ENCODE results near the gene NVL.
"Not testable (repeated sequence)": the region's sequence is repeated elsewhere in the genome, so short reads cannot be mapped to it uniquely, and the experiment has no call there.

The NVL gene

DNA sequence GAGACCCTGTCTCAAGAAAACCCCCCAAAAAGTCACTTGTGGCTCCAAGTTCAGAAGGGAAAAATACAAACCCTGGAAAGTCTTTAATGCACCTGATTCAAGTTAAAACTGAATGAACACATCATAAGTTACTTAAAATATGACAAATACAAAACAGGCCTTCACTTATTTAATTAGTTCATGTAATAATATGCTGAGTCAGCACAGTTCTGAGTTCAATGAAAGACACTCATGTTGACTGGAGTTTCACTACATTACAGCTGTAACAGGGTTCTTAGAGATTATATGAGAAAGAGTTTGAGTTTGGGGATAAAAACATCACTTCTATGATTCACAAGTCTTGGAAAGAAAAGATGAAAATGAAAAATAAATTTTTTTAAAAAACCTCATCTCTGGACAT, 96.0 kb downstream of the NVL start:
- no peak for FAIRE-seq

DNA sequence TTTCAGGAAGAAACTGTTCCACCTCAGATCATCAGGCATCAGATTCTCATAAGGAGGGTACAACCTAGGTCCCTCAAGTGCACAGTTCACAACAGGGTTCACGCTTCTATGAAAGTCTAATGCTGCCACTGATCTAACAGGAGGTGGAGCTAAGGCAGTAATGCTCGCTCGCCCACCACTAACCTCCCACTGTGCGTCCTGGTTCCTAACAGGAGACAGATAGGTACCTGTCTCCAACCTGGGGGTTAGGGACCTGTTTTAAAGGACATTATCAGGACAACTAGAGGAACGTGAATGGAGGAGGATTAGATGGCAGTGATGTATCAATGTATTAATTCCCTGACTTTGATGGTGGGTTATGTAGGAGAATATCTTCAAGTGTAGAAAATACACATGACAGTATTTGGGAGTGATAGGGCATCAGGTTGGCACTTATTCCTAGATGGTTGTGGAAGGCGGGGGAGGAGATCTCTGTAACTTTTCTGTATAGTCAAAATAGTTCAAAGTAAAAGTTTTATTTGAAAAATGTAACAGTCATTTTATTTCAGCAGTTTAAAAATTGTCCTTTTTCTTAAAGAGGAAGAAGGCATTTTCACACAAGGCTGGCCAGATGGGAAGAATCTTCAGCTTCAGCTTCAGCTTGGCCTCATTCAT, 103.0 kb downstream of the NVL start:
- no peak for FAIRE-seq

DNA sequence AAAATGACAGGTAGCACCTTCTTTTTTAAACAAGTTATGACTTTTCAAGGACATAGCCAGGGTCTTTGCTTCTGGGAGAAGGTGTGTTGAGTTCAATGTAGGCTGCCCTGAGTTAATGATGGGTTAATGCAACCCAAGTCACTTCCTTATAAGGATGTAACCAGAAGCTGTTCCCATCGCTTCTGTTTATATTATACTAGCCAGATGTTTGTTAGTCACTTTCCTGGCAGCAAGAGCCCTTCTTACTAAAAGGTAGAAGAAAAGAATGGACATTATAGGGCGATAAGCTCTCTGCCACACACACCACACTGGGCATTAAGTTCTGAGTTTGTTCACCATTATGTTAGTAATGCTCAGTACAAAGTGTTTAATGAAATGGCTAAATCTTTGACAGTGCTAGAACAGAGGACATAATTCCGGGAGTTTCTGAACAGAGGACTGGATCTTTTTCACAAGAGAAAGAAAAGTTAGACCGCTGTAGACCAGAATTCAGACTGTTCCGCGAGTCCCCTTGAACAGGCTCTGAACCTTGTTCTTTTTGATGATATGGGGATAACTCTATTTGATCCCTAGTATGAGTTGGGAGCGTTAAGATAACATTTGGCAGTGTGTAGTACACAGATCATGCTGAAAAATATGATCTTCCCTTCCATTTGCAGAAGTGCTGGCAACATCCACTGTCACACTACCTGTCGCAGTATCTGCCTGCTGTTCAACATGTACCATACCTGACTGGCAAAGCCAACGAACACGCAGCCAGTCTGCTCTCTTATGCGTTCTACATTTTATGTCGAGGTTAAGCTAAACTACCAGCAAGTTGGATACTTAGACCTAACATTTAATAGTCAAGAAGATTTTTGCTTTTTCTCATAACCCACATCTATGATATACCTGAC, 105.9 kb downstream of the NVL start:
- no peak for FAIRE-seq

DNA sequence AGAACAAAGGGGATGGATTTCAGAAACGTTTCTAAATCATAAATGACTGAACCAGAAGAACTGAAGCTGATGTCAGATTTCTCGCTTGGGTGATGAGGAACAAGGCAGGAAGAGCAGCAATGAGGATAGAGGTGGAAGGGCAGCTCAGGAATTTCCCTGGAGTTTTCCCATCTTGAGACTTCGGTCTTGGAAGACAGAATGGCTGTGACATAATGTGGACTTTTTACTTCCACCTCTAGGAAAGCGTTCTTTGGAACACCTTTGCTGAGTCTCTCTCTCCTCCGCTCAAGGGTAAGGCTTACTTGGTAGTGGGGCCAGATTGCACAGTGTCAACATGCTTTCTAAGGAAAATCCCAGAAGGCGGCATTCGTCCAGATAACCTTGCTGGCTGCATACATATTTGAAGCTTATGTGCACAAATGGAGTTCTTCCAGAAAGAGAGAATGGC, 110.3 kb downstream of the NVL start:
- FAIRE-seq = no peak

DNA sequence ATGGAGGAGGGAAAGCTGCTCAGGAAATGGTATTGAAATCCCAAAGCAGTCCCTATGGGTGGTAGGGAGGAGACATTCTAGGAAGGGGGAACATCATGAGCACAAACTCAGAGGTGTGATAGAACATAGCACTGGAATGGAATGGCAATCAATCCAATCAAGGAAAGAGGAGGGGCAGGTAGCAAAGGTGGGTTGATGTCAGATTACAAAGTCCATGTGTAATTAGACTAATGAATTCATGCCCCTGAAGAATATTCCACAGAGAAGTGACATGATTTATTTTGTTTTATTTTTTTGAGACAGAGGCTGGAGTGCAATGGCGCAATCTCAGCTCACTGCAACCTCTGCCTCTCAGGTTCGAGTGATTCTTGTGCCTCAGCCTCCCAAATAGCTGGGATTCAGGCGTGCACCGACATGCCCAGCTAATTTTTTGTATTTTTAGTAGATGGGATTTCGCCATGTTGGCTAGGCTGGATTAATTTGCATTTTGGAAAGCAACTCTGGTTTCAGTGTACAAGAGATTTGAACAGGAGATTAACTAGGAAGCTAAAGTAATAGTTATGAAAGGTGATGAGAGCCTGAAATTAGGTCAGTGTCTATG, 110.9 kb downstream of the NVL start:
- no peak for FAIRE-seq

DNA sequence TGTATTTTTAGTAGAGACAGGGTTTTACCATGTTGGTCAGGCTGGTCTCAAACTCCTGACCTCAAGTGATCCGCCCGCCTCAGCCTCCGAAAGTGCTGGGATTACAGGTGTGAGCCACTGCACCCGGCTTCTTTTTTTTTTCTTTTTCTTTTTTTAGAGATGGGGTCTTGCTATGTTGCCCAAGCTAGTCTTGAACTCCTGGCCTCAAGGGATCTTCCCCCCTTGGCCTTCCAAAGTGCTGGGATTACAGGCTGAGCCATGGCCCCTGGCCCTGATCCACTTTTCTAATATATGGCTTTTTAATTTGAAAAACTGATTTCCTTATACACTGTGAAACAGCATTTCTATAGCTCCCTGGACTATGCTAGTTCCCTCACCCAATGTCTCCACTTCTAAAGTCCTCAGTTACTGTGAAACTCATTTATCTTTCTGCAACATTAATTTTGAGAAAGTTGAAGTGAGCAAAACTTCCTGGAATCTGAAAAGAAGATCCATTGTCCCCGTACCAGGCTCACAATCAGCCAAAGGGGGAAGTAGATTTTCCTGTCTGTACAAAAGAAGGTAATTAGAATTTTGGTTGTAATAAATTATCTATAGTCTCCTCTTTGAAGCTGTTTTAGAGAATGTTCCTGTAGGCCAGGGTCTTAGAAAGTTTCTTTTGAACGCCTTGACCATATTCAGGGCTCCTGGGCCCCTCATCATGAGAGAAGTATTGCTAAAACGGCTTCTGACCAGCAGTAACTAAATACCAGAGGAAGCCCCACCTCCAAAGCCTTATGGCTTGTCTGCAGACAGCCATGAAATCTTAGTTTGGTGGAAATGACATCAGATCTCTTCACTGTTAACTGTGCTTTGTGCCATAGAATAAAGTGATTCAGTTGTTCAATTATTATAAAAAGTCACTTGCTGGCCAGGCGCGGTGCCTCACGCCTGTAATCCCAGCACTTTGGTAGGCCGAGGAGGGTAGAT, 112.0 kb downstream of the NVL start:
- FAIRE-seq = no peak

DNA sequence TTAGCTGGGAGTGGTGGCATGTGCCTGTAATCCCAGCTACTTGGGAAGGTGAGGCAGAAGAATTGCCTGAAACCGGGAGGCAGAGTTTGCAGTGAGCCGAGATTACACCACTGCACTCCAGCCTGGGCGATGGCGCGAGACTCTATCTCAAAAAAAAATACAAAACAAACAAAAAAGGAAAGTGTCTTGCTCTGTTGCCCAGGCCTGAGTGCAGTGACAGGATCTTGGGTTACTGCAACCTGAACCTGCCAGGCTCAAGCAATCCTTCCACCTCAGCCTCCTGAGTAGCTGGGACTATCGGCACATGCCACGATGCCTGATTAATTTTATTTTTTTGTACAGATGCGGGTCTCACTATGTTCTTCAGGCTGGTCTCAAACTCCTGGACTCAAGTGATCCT, 113.6 kb downstream of the NVL start:
- no peak for FAIRE-seq

DNA sequence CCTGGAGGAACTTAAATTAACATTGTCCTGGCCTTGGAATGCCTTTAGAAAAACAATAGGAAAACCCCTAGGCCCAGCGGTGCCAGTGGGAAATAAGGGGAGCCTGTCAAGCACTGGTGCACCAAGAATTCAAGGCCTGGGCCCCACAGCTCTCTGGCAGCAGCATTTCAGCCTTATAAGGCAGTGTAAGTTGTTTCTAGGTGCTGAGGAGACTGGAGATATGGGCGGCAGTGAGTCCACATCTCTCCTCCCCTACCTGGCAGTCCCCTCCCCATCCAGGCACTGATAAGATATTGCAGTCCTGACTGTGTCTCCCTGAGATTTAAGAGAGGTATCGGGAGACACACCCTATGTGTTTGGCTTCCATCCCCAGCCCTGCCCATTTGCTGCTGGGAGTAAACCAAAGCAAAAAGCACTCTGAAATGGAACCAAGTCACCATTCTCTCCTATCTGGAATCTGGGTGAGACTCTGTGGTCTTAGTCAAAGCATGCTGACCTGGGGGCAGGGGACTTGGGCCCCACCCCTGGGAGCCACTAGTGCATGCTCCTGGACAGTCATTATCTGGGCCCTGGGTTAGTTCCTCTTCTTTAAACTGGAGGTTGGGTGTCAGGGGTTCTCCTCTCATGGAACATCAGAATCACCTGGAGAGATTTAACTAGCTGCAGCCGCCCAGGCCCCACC, 116.4 kb downstream of the NVL start:
- FAIRE-seq = no peak

DNA sequence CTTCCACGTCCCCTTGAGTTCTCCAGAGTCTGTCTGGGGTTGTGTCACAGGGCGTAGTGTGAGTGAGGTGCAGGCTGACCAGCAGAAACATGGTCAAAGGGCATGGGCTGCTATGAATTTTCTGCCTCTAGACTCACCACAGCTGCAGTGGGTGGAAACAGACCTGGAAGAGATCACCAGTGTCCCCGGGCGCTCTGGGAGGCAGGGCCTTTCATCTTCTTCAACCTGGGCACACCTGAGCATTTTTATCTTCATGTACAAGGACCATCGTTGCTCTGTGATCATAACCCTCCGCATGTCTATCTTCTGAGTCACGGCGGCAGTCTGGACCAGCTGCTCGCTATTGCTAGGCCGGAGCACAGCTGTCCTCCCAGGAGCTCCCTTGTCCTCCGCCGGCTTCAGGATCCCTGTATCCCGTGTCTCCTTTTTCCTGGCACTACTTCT, 117.3 kb downstream of the NVL start:
- no peak for FAIRE-seq

DNA sequence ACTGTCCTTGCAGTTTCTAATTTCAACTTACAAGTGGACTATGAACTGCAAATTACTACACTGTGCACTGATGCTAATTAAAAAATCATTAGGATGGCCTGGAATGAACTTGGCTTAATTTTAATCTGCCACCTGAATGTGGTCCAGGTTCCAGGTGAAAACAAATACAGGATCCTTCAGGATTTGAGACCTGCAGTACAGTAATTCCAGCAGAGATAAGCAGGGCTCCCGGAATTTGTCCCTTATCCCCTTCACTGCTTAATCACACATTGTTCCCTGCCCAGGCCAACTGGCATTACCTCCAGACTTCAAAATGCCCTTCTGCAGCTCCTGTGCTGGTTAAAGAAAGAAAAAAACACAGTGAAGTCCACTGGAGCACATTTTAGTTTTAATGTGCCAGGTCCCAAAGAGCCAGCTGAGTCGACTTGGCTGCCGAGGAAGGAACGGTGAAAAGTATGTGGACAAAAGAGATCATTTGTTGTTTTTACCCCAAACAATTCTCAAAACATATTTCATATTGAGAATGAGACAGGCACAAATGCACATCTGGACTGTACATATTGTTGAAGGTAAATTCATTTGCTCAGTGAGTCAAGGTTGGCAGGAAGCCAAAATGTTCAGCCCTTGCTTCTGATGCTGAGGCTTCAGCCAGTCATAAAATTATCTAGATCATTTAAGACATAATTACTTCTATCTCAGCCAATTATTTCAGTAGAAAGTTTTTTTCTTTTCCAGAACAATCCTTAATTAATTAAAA, 118.6 kb downstream of the NVL start:
- FAIRE-seq = no peak

DNA sequence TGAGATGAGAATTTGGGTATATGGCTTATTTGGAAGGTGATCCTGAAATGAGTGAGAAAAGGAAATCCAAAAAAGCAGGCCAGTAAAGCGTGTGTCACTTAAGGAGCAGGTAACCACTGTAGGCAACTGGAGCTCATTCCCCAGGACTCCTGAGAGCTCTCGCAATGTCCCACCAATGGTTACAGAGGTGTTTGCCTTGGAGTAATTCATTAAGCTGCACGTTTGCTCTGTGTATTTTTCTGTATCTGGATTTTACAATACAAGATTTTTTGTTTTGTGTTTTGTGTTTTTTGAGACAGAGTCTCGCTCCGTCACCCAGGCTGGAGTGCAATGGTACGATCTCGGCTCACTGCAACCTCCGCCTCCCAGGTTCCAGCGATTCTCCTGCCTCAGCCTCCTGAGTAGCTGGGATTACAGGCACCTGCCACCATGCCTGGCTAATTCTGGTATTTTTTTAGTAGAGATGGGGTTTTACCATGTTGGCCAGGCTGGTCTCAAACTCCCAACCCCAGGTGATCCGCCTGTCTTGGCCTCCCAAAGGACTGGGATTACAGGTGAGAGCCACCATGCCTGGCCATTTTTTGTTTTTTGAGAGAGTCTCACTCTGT, 123.9 kb downstream of the NVL start:
- not testable (repeated sequence) for FAIRE-seq

DNA sequence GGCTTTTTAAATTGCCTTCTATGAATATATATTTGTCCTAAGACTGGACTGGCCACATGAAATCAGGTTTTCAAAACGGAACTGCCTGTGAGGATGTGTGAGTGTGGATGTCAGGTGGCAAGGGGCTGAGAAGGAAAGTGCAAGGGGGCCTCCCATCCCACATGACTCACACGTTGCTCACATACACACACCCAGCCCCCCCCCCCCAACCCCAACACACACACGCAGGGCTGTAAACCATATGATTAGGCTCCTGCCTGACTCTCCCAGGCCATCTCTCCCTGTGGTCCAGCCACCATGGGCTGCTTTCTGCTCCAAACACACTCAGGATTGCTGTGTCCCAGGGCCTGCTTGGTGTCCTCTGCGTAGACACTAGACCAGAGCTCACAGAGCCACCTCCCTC, 124.5 kb downstream of the NVL start:
- FAIRE-seq = no peak

DNA sequence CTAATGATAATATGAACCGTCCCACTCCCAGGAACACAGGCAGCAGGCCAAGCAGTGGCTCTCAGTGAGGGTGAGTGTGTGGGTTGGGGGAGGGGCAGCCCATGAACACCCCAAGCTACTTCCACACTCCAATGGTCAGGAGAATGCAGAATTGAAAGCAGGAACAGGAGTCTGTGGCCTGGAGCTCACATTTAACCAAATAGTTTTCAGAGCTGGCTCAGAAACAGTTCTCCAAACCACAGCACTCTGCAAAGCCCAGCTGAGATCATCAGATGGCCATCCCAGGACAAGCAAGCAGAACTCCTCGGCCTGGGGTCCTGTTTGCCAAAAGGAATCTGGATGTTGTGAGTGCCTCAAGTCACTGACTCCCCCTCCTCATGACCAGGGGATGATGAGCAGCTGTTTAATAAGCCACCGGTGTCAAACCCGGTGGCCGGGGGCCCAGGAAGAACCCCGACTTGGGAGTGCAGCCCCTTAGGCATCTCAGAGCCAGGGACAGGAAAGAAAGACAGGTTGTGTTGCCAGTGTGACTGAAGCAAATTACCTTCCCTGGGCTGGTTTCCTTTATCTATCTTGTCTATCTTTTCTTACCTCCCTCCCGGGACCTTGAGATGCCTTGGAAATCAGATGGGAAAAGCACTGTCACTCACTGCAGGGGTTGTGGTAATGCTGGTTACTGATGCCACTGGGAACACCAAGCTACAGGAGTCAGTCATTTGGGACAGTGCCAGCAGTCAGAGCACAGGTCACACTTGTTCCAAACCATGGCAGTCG, 126.5 kb downstream of the NVL start:
- no peak for FAIRE-seq

DNA sequence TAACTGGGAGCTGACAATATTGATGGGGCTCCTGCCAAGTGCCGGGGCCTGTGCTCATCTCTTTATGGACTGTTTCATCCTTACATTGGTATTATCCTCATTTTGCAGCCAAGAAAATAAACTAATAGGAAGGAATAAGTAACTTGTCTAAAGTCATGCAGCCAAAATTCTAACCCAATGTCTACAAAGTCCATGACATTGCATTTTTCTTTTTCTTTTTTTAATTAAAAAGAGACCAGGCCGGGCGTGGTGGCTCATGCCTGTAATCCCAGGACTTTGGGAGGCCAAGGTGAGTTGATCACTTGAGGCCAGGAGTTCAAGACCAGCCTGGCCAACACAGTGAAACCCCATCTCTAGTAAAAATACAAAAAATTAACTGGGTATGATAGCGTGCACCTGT, 128.1 kb downstream of the NVL start:
- no peak for FAIRE-seq

DNA sequence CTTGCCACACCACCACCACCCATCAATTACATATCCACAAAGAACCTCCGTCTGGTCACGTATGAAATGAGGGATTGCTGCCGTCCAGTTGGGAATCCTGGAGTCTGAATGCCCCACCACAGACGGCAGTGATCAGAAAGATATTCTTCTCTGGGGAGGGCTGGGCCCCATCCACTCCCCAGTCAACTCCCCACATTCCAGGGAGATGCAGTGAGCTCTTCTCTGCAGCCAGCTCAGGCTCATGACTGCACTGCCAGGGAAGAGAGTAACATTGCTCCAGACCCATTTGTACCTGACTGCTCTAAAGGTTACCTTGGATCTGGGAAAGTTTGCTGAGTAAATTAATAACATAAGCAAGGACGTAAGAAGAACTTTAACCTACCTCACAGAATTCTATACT, 128.6 kb downstream of the NVL start:
- FAIRE-seq = no peak

DNA sequence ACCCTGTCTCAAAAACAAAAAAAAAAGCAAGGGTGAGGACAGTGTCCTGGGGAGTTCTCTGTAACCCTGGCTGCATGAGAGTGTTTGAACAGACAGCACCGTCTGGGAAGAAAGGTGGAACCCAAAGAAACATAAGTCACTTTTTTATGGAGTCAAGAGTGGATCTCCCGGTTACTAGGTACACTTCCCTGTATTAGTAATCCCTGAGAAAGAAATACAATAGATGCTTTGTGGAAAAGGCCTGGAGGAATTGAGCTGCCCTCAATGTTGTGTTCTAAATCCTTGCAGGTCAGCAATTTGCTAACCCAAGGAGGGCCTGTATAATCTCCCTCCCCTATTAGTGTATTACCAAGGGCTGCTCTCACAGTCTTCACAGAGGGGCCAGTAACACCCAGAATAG, 130.3 kb downstream of the NVL start:
- no peak for FAIRE-seq

DNA sequence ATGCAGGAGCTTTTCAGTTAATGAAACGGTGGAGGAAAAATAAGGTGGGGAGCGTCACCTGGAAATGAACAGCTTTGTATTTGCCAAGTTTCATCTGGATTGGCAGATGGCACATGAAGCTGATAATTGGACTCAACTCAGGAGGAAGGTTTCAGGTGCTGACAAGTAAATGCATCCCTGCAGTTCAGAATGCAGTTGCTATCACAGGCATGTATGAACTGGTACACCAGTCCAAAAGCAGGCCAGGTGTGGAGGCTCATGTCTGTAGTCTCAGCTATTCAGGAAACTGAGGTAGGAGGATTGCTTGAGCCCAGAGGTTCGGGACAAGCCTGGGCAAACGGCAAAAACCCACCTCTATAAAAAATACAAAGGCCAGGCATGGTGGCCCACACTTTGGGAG, 131.4 kb downstream of the NVL start:
- FAIRE-seq = no peak

DNA sequence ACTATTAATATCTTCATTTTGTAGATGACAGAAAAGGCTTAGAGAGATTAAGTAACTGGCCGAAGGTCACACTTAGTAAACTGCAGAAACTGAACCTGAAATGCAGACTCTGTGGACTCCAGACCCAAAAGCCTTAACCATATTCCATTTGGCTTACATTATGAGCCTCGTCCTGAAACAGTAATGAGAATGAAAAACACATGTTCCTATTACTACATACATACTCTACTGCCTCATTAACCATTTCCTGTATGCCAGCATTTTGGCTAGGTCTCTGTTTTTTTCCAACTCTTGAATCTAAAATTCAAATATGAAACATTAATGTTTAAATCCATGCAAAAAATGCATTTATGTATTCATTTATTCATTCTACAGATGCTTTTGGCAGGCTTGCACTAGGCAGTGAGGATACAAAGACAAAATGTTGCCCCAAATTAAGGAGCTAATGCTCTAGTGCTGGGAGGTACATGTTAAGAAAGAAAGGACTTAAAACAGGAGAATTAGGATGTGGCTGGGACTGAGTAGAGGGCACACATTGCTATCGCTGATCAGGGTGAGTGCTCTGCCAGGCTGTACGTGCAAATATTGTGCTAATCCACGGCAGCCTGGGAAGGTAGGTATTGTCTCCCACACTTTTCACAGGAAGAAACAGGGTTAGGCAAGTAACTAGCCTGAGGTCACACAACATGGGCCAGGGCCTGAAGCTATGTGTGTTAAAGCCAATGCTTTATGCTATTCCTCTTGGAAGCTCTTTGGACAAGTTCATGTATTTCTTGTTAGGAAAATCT, 133.0 kb downstream of the NVL start:
- no peak for FAIRE-seq

DNA sequence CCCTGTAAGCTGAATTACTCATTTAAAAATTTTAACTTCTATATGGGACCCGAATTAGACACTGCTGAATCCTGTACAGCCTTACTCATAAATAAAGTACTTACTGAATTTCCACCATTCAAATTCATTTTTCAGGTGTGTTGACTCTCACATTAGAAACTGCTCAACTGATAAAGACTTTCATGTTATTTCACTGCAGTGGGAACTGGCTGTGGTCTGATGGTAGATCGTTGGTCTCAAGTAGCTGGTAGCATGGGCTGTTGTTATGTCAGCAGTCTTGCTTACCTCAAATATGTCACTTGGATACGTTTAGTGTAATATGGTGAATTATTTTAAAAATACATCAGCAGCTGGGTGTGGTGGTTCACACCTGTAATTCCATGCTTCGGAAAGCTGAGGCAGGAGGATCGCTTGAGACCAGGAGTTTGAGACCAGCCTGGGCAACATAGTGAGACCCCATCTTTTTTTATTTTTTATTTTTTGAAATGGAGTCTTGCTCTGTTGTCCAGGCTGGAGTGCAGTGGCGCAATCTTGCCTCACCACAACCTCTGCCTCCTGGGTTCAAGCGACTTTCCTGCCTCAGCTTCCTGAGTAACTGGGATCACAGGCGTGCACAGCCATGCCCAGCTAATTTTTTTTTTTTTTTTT, 136.5 kb downstream of the NVL start:
- no peak for FAIRE-seq
